GM19438 (cell line): ENCODE measurements around the gene PPIP5K2.
"Not testable (repeated sequence)": the region's sequence is repeated elsewhere in the genome, so short reads cannot be mapped to it uniquely, and the experiment has no call there.

Source experiments
- ATAC-seq: cut with Tn5 transposase; IDR thresholded peaks from one replicate; pipeline ENCODE4 v1.9.1; 2021; ENCODE audit warnings: low read depth; ENCODE audit not compliant: unreplicated experiment

Gene PPIP5K2

GRCh38 chr5:103205991-103206700 is 86.0 kb downstream of the PPIP5K2 start:
- no peak for ATAC-seq

GRCh38 chr5:103207011-103207410 is 86.9 kb downstream of the PPIP5K2 start:
- ATAC-seq = no peak

GRCh38 chr5:103207653-103208052 is 87.6 kb downstream of the PPIP5K2 start:
- ATAC-seq = no peak

GRCh38 chr5:103208460-103208859 is 88.4 kb downstream of the PPIP5K2 start:
- ATAC-seq = no peak

GRCh38 chr5:103209065-103209464 is 89.0 kb downstream of the PPIP5K2 start:
- ATAC-seq = no peak

GRCh38 chr5:103210952-103211351 is 90.9 kb downstream of the PPIP5K2 start:
- ATAC-seq = no peak

- peak; percentile 97 for ATAC-seq
Observed at GRCh38 chr5:103211576-103212561, 91.8 kb downstream of the PPIP5K2 start.

- no peak for ATAC-seq
Observed at GRCh38 chr5:103216137-103216536, 96.0 kb downstream of the PPIP5K2 start.

GRCh38 chr5:103216697-103217096 is 96.6 kb downstream of the PPIP5K2 start:
- ATAC-seq = no peak

GRCh38 chr5:103217101-103217500 is 97.0 kb downstream of the PPIP5K2 start:
- no peak for ATAC-seq

GRCh38 chr5:103218164-103218563 is 98.1 kb downstream of the PPIP5K2 start:
- ATAC-seq = no peak

GRCh38 chr5:103219074-103219473 is 99.0 kb downstream of the PPIP5K2 start:
- ATAC-seq = not testable (repeated sequence)

- ATAC-seq = no peak
Observed at GRCh38 chr5:103223031-103223955, 103.2 kb downstream of the PPIP5K2 start.

GRCh38 chr5:103224118-103224893 is 104.2 kb downstream of the PPIP5K2 start:
- ATAC-seq = peak; percentile 99

GRCh38 chr5:103224894-103225246 is 104.8 kb downstream of the PPIP5K2 start:
- ATAC-seq = no peak

GRCh38 chr5:103228061-103228460 is 108.0 kb downstream of the PPIP5K2 start:
- ATAC-seq = no peak

- no peak for ATAC-seq
Observed at GRCh38 chr5:103228588-103228987, 108.5 kb downstream of the PPIP5K2 start.

GRCh38 chr5:103232393-103232999 is 112.4 kb downstream of the PPIP5K2 start:
- peak; percentile 73 for ATAC-seq

GRCh38 chr5:103234239-103234975 is 114.3 kb downstream of the PPIP5K2 start:
- ATAC-seq = no peak
